NCI-H446 treated with DMSO at 0.1 percent for 48 hours (cell line): ENCODE measurements around the gene STUM.

ENCODE experiments used
- DNase-seq: peaks from one replicate; lab custom pipeline; 2025; lab: John Stamatoyannopoulos, UW

The STUM gene

GRCh38 chr1:226654046-226654667 is 105.6 kb downstream of the STUM start:
- DNase-seq, result peak; percentile 51

GRCh38 chr1:226654668-226655055 is 106.1 kb downstream of the STUM start:
- DNase-seq, result no peak

- DNase-seq, result no peak
Measured at GRCh38 chr1:226655251-226656163, 106.9 kb downstream of the STUM start.

- DNase-seq, result no peak
Measured at GRCh38 chr1:226656201-226656600, 107.6 kb downstream of the STUM start.

- peak; percentile 59 for DNase-seq
Measured at GRCh38 chr1:226656601-226657277, 108.2 kb downstream of the STUM start.

- peak; percentile 75 for DNase-seq
Measured at GRCh38 chr1:226657895-226658545, 109.5 kb downstream of the STUM start.

GRCh38 chr1:226658546-226659125 is 110.1 kb downstream of the STUM start:
- DNase-seq, result no peak
